HepG2 (cell line): ENCODE data around the gene POLRMT. TPM values are rescaled to one million over a fixed set of nuclear protein-coding genes. Genes with fewer than 3 reads are reported as not detected.

Experiments used
- ARID4A ChIP-seq: sonication (generic); formaldehyde crosslinking; IDR thresholded peaks from 2 replicates; pipeline ENCODE4 v1.5.0; 2020; ENCODE audit warnings: mild to moderate bottlenecking, missing genetic modification reagents, borderline replicate concordance
- BORCS8-MEF2B ChIP-seq: sonication (generic); formaldehyde crosslinking; IDR thresholded peaks from 2 replicates; pipeline ENCODE4 v1.8.0; 2022; ENCODE audit warnings: mild to moderate bottlenecking, missing genetic modification reagents
- CTCF ChIP-seq: sonication (generic); formaldehyde crosslinking; IDR thresholded peaks from 2 replicates; pipeline ENCODE4 v1.5.0; 2020; ENCODE audit warnings: mild to moderate bottlenecking, missing genetic modification reagents, moderate library complexity
- PATZ1 ChIP-seq: sonication (generic); formaldehyde crosslinking; IDR thresholded peaks from 2 replicates; pipeline ENCODE4 v1.4.0; 2020; ENCODE audit warnings: missing genetic modification reagents
- RBM22 ChIP-seq: fragments of 200-400 bp; formaldehyde crosslinking; optimal IDR thresholded peaks from 2 replicates; pipeline ENCODE3; 2017; ENCODE audit warnings: mild to moderate bottlenecking, low read length, moderate library complexity
- RXRA ChIP-seq: sonication (generic); formaldehyde crosslinking; IDR thresholded peaks from 2 replicates; pipeline ENCODE4 v1.5.1; 2020; ENCODE audit warnings: missing genetic modification reagents
- SKI ChIP-seq: fragments of 450-650 bp; IDR thresholded peaks from one replicate; pipeline ENCODE4 v1.6.1; 2018; ENCODE audit warnings: mild to moderate bottlenecking; ENCODE audit not compliant: partially characterized antibody
- SP1 ChIP-seq, 2 experiments: fragments of 450-650 bp in 1 of 2; sonication (generic) in 1 of 2; formaldehyde crosslinking in 1 of 2; IDR thresholded peaks; 2 replicates each; pipeline versions ENCODE4 v1.4.0 to v1.6.1; 2016 to 2020; ENCODE audit warnings: missing genetic modification reagents in 1 of 2
- TEAD3 ChIP-seq: optimal IDR thresholded peaks from 2 replicates; pipeline ENCODE3; 2016; ENCODE audit warnings: borderline replicate concordance
- ZBTB14 ChIP-seq: sonication (generic); formaldehyde crosslinking; IDR thresholded peaks from 2 replicates; pipeline ENCODE4 v1.4.0; 2020; ENCODE audit warnings: missing genetic modification reagents
- ZNF546 ChIP-seq: sonication (generic); formaldehyde crosslinking; conservative IDR thresholded peaks from 2 replicates; pipeline ENCODE4 v1.8.1; 2023; ENCODE audit warnings: mild to moderate bottlenecking, missing genetic modification reagents
- ZNF687 ChIP-seq: sonication (generic); formaldehyde crosslinking; IDR thresholded peaks from 2 replicates; pipeline ENCODE4 v1.5.1; 2020; ENCODE audit warnings: mild to moderate bottlenecking, missing genetic modification reagents, moderate library complexity
- ZNF816 ChIP-seq: sonication (generic); formaldehyde crosslinking; IDR thresholded peaks from 2 replicates; pipeline ENCODE4 v1.8.0; 2022; ENCODE audit warnings: missing genetic modification reagents, mild to moderate bottlenecking, borderline replicate concordance
- ZSCAN9 ChIP-seq: IDR thresholded peaks from 2 replicates; pipeline ENCODE4 v1.6.1; 2016; ENCODE audit warnings: borderline replicate concordance
- polyA plus RNA-seq, 8 experiments: library from polyadenylated mRNA; depleted of rRNA in 3 of 8; stranded (reverse) in 7 of 8; unstranded in 1 of 8; fragments of >200 nt; fragmentation: Illumina TruSeq in 4 of 8; extraction: Trizol in 4 of 8; gene quantifications; 2 replicates each; pipeline versions ENCODE4 v1.2.1 to v1.2.3, GENCODE V29; 2011 to 2016; ENCODE audit warnings: low read depth in 4 of 8, missing spikeins in 1 of 8, mixed read lengths in 1 of 8; ENCODE audit not compliant: insufficient read depth in 1 of 8
- total RNA-seq, 5 experiments: library from RNA; depleted of rRNA; stranded (reverse); fragments of >200 nt; fragmentation: Illumina TruSeq; extraction: Trizol; gene quantifications; 2 replicates each; pipeline ENCODE4 v1.2.3, GENCODE V29; 2016; ENCODE audit warnings: low read depth in 1 of 5

Gene POLRMT
- total and polyA plus RNA-seq, 2 of the 13 experiments (the other 11 are each of a cell fraction or from before 2014, with no cell fraction given) = 78.0 to 101 TPM

- TF ChIP-seq ZNF687 (CRISPR knock-in tag) (peak; percentile 29), ZSCAN9 (CRISPR knock-in tag) (no peak), ZBTB14 (peak; percentile 90), RXRA (CRISPR knock-in tag) (no peak), CTCF (CRISPR knock-in tag) (peak; percentile 75), ZNF546 (CRISPR knock-in tag) (0 out of 2 replicates have a peak, but pooled peaks have one; percentile 57), TEAD3 (CRISPR knock-in tag) (peak; percentile 15), BORCS8-MEF2B (CRISPR knock-in tag) (0 out of 2 replicates have a peak, but pooled peaks have one; percentile 18), ZNF816 (no peak), ARID4A (CRISPR knock-in tag) (peak; percentile 56; the same call in 1 of the 2 replicates), SKI (peak; percentile 91), PATZ1 (CRISPR knock-in tag) (no peak), RBM22 (no peak), SP1 (IDR thresholded peaks at IDR 0.05) (peak; percentile 68), SP1 (CRISPR knock-in tag; IDR thresholded peaks at IDR 0.05) (peak; percentile 26; the same call in 1 of the 2 replicates)
Measured at GRCh38 chr19:680287-681028, 47.1 kb upstream of the POLRMT start (continued).
